B cell (primary cell): ENCODE data around the gene PAFAH1B2.

Source experiments
- EZH2 ChIP-seq: IDR thresholded peaks from 2 replicates; pipeline ENCODE4 v1.6.1; 2012; ENCODE audit warnings: borderline replicate concordance, low read depth, mild to moderate bottlenecking, moderate library complexity, low read length; ENCODE audit not compliant: insufficient read depth, poor library complexity, severe bottlenecking
- TF ChIP-seq, protein P1 (sequence below): fragments of 200-600 bp; IDR thresholded peaks from one replicate; pipeline ENCODE4 v1.8.0; 2022; ENCODE audit warnings: antibody characterized with exemption, mild to moderate bottlenecking

DNA sequence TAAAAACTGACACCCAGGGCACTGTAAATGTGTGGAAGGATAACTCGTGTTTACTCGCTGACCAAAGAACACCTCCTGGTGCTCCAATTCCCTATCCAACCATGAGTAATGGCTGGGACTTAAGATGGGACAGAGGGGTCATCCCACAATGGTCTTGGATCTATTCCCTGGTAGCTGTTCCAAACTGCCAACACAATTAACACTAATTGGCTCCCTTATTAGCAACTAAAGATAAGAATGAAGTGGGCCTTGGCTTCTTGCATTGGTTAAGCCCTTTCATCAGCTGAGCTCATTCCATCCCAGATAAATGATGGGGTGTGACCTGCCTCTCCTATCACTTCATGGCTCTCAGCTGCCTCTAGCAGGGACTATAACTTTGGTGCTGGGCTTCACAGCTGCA is 44.4 kb upstream of the PAFAH1B2 start:
- TF ChIP-seq, protein P1, sequence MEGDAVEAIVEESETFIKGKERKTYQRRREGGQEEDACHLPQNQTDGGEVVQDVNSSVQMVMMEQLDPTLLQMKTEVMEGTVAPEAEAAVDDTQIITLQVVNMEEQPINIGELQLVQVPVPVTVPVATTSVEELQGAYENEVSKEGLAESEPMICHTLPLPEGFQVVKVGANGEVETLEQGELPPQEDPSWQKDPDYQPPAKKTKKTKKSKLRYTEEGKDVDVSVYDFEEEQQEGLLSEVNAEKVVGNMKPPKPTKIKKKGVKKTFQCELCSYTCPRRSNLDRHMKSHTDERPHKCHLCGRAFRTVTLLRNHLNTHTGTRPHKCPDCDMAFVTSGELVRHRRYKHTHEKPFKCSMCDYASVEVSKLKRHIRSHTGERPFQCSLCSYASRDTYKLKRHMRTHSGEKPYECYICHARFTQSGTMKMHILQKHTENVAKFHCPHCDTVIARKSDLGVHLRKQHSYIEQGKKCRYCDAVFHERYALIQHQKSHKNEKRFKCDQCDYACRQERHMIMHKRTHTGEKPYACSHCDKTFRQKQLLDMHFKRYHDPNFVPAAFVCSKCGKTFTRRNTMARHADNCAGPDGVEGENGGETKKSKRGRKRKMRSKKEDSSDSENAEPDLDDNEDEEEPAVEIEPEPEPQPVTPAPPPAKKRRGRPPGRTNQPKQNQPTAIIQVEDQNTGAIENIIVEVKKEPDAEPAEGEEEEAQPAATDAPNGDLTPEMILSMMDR: no peak
- no peak for TF ChIP-seq EZH2
